K562 (cell line): Measurements from ENCODE around the gene ACR. TPM values are rescaled to one million over a fixed set of nuclear protein-coding genes. Genes with fewer than 3 reads are reported as not detected.

Experiments used
- ATAC-seq: fragments of 200-7000 bp; cut with Tn5 transposase; 3 replicates; pipeline ENCODE4 v1.9.1; 2020; ENCODE audit warnings: moderate library complexity
- BruUV-seq: library from RNA; stranded (reverse); fragments of 400-500 nt; replicated peaks from 2 replicates; lab custom pipeline; 2021; lab: Mats Ljungman, UMichigan
- CTCF ChIA-PET: fragments of 300-600 bp; formaldehyde crosslinking; extraction: SDS; loops from one replicate; lab custom pipeline; 2021; ENCODE audit warnings: low intra/inter-chr PET ratio; lab: Yijun Ruan, JAX
- POLR2A ChIA-PET: fragments of 300-600, 350-650 bp; sonication (Branson Sonifier 250); formaldehyde crosslinking; extraction: SDS; loops from one replicate; lab custom pipeline; 2021; ENCODE audit warnings: antibody characterized with exemption, inconsistent platforms; lab: Yijun Ruan, JAX
- DNase-seq, 4 experiments: peaks; one replicate each; pipeline versions ENCODE4 v3.0.0 to v3.0.0-alpha.2; 2011 to 2018; ENCODE audit warnings: low spot score in 3 of 4, mixed read lengths in 3 of 4; ENCODE audit errors: extremely low read depth in 1 of 4
- FAIRE-seq: peaks from 2 replicates; lab custom pipeline; 2011; peaks lifted over from hg19 to GRCh38; lab: Jason Lieb, UNC
- H2AFZ ChIP-seq: 2 replicates; pipeline ENCODE4 v1.6.0; 2011; ENCODE audit warnings: low read depth, low read length, control low read depth, inconsistent platforms
- H3K27ac ChIP-seq: fragments of 200-600 bp; 3 replicates; pipeline ENCODE4 v1.8.0; 2011; ENCODE audit warnings: low read depth, mild to moderate bottlenecking, control low read depth, inconsistent platforms, low read length, moderate library complexity, mixed read lengths; ENCODE audit errors: extremely low read depth
- H3K27me3 ChIP-seq, 2 experiments: fragments of 300-600 bp in 1 of 2; 2 replicates in 1 of 2; 3 replicates in 1 of 2; pipeline versions ENCODE4 v1.6.0 to v1.8.0; 2011; ENCODE audit warnings: inconsistent platforms in 2 of 2, low read length in 2 of 2, mild to moderate bottlenecking in 1 of 2, mixed read lengths in 1 of 2, moderate library complexity in 1 of 2; ENCODE audit not compliant: control insufficient read depth in 2 of 2, insufficient read depth in 2 of 2
- H3K36me3 ChIP-seq: fragments of 300-600 bp; 3 replicates; pipeline ENCODE4 v1.8.0; 2011; ENCODE audit warnings: mild to moderate bottlenecking, low read length, inconsistent platforms; ENCODE audit not compliant: control insufficient read depth, insufficient read depth
- H3K4me1 ChIP-seq, 2 experiments: fragments of 200-600 bp in 1 of 2; replicated peaks in 1 of 2; 2 replicates in 1 of 2; 3 replicates in 1 of 2; pipeline versions ENCODE4 v1.5.1 to v1.8.0; 2011; ENCODE audit warnings: inconsistent platforms in 2 of 2, low read length in 2 of 2, mild to moderate bottlenecking in 1 of 2, mixed read lengths in 1 of 2, moderate library complexity in 1 of 2; ENCODE audit not compliant: control insufficient read depth in 2 of 2, insufficient read depth in 2 of 2
- H3K4me2 ChIP-seq: 2 replicates; pipeline ENCODE4 v1.6.1; 2011; ENCODE audit warnings: low read length, control low read depth, inconsistent platforms, mixed read lengths; ENCODE audit not compliant: insufficient read depth
- H3K4me3 ChIP-seq: fragments of 200-600 bp; sonication (generic), shearing (Covaris generic); 2 replicates; pipeline ENCODE4 v1.5.1; 2016; ENCODE audit warnings: control low read depth, inconsistent platforms
- H3K79me2 ChIP-seq: fragments of 200-600 bp; 3 replicates; pipeline ENCODE4 v1.8.0; 2011; ENCODE audit warnings: low read length, inconsistent platforms; ENCODE audit not compliant: control insufficient read depth, insufficient read depth
- H3K9ac ChIP-seq, 2 experiments: 2 replicates each; pipeline versions ENCODE4 v1.6.0 to v1.6.1; 2011; ENCODE audit warnings: low read depth in 2 of 2, low read length in 2 of 2, control low read depth in 1 of 2, inconsistent platforms in 1 of 2, mild to moderate bottlenecking in 1 of 2, mixed read lengths in 1 of 2; ENCODE audit not compliant: insufficient read depth in 1 of 2
- H3K9me1 ChIP-seq: one replicate; pipeline ENCODE4 v1.6.0; 2011; ENCODE audit warnings: inconsistent platforms, mild to moderate bottlenecking, low read length, moderate library complexity; ENCODE audit not compliant: control insufficient read depth, insufficient read depth
- H3K9me3 ChIP-seq: replicated peaks from 2 replicates; pipeline ENCODE4 v1.5.1; 2011; ENCODE audit warnings: low read depth, low read length, inconsistent platforms; ENCODE audit not compliant: control insufficient read depth, insufficient read depth
- H4K20me1 ChIP-seq: replicated peaks from 2 replicates; pipeline ENCODE4 v1.6.1; 2011; ENCODE audit warnings: low read length, inconsistent platforms, mixed read lengths; ENCODE audit not compliant: control insufficient read depth, insufficient read depth
- ATF6 ChIP-seq: sonication (generic); formaldehyde crosslinking; IDR thresholded peaks from 2 replicates; pipeline ENCODE4 v1.4.0; 2020; ENCODE audit warnings: mild to moderate bottlenecking, missing genetic modification reagents
- C11orf30 ChIP-seq: fragments of 450-650 bp; IDR thresholded peaks from 2 replicates; pipeline ENCODE4 v1.6.1; 2016; ENCODE audit warnings: low read depth, mild to moderate bottlenecking
- IFI16 ChIP-seq: fragments of 250-450 bp; sonication (Bioruptor Pico); IDR thresholded peaks from 2 replicates; pipeline ENCODE4 v2.1.2; 2022; ENCODE audit warnings: mild to moderate bottlenecking, inconsistent platforms
- JUNB ChIP-seq: fragments of 450-650 bp; formaldehyde crosslinking; conservative IDR thresholded peaks from 2 replicates; pipeline ENCODE4 v1.4.0; 2020; ENCODE audit warnings: mild to moderate bottlenecking
- MITF ChIP-seq: IDR thresholded peaks from 2 replicates; pipeline ENCODE4 v1.6.1; 2014; ENCODE audit warnings: antibody characterized with exemption
- MTF1 ChIP-seq: fragments of 250-450 bp; sonication (Bioruptor Pico); IDR thresholded peaks from 2 replicates; pipeline ENCODE4 v1.9.0; 2021; ENCODE audit warnings: moderate library complexity, mild to moderate bottlenecking, inconsistent platforms, borderline replicate concordance
- SMAD4 ChIP-seq: fragments of 250-450 bp; sonication (Bioruptor Pico); conservative IDR thresholded peaks from 2 replicates; pipeline ENCODE4 v1.8.0; 2021; ENCODE audit warnings: inconsistent platforms, mild to moderate bottlenecking, moderate library complexity
- ZNF143 ChIP-seq: sonication (generic); formaldehyde crosslinking; IDR thresholded peaks from 2 replicates; pipeline ENCODE4 v1.9.0; 2022; ENCODE audit warnings: mild to moderate bottlenecking, missing genetic modification reagents
- ZNF175 ChIP-seq: fragments of 200-800 bp; sonication (Bioruptor generic); IDR thresholded peaks from 2 replicates; pipeline ENCODE4 v1.6.1; 2016; ENCODE audit warnings: low read depth, mild to moderate bottlenecking, missing genetic modification characterization, missing compliant biosample characterization
- ZNF184 ChIP-seq: sonication (generic); formaldehyde crosslinking; IDR thresholded peaks from 2 replicates; pipeline ENCODE4 v1.5.0; 2020; ENCODE audit warnings: missing genetic modification reagents
- ZNF583 ChIP-seq: fragments of 250-450 bp; sonication (Bioruptor Pico); IDR thresholded peaks from 2 replicates; pipeline ENCODE4 v1.4.0; 2020
- WGBS: fragments of 100-300 bp; shearing (Covaris generic); methylation state at CpG from one replicate; pipeline ENCODE4 v1.1.6; 2016; ENCODE audit warnings: low coverage, mixed read lengths; ENCODE audit not compliant: insufficient coverage; ENCODE audit errors: missing lambda C conversion rate; 5-methylcytosine and 5-hydroxymethylcytosine counted together
- in situ Hi-C: fragments of 300-500 bp; cut with MboI; formaldehyde crosslinking; loops from 4 replicates; pipeline ENCODE4 v1.15.0; 2018; ENCODE audit warnings: inconsistent platforms, mixed read lengths
- intact Hi-C: fragments of 100-400 bp; cut with micrococcal nuclease; formaldehyde crosslinking; loops from 2 replicates; pipeline ENCODE4 v1.14.2; 2022
- polyA plus RNA-seq, 8 experiments: library from polyadenylated mRNA; depleted of rRNA in 4 of 8; stranded (reverse) in 5 of 8; unstranded in 3 of 8; fragments of >200 nt; fragmentation: Nextera tagmentation in 2 of 8; fragmentation: Illumina TruSeq in 1 of 8; extraction: Ambion mirVana in 2 of 8; extraction: Trizol in 1 of 8; gene quantifications; 2 replicates each; pipeline versions ENCODE4 v1.2.1 to v1.2.3, GENCODE V29; 2011 to 2014; ENCODE audit warnings: inconsistent platforms in 1 of 8, missing spikeins in 1 of 8
- total RNA-seq, 7 experiments: library from RNA; depleted of rRNA in 6 of 7; stranded (reverse); fragments of >200 nt in 6 of 7; fragmentation: Illumina TruSeq in 2 of 7; extraction: Trizol in 2 of 7; gene quantifications; 2 replicates each; pipeline versions ENCODE4 v1.2.1 to v1.2.3, GENCODE V29; 2011 to 2021; ENCODE audit warnings: low replicate concordance in 1 of 7
- TF ChIP-seq, protein P1 (sequence below): fragments of 250-450 bp; sonication (Bioruptor Pico); IDR thresholded peaks from 2 replicates; pipeline ENCODE4 v1.4.0; 2020
- TF ChIP-seq, protein P2 (sequence below): fragments of 450-650 bp; formaldehyde crosslinking; IDR thresholded peaks from 2 replicates; pipeline ENCODE4 v1.4.0; 2022; ENCODE audit warnings: mild to moderate bottlenecking, moderate library complexity

ACR gene
- total and polyA plus RNA-seq, 9 of the 15 experiments (the other 6 are each of a cell fraction or from before 2014, with no cell fraction given) = not detected

DNA sequence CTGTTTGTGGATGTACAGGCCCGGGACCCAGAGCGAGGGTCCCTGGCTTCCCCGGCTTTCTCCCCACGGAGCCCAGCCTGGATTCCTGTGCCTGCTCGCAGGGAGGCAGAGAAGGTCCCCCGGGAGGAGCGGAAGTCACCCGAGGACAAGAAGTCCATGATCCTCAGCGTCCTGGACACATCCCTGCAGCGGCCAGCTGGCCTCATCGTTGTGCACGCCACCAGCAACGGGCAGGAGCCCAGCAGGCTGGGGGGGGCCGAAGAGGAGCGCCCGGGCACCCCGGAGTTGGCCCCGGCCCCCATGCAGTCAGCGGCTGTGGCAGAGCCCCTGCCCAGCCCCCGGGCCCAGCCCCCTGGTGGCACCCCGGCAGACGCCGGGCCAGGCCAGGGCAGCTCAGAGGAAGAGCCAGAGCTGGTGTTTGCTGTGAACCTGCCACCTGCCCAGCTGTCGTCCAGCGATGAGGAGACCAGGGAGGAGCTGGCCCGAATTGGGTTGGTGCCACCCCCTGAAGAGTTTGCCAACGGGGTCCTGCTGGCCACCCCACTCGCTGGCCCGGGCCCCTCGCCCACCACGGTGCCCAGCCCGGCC is 16.7 kb upstream of the ACR start:
- H3K4me3 ChIP-seq = no peak overlapping the region
- no peak for DNase-seq
- H3K9ac ChIP-seq = no peak overlapping the region
- 4% methylated on average over 17 of the region's 32 CpGs for WGBS
- H3K36me3 ChIP-seq = no peaks in the 10 kb centered on the region
- CTCF ChIA-PET = no interaction called here
- in situ Hi-C loops (no loop called here), intact Hi-C loops (no loop called here)
- no peak overlapping the region for H3K4me2 ChIP-seq
- H3K79me2 ChIP-seq = no peaks in the 10 kb centered on the region
- BruUV-seq = no TSS peak
- H2AFZ ChIP-seq = no peak overlapping the region
- 0 out of 5 replicates have a peak, but pooled peaks cover 0 to 3% of the 10 kb centered on the region in 2 experiments for H3K4me1 ChIP-seq
- H4K20me1 ChIP-seq = 0 out of 2 replicates have a peak, but pooled peaks cover 5% of the 10 kb centered on the region
- no peak for FAIRE-seq
- POLR2A ChIA-PET = no interaction called here
- ATAC-seq = no peak
- H3K9me3 ChIP-seq = no peaks in the 10 kb centered on the region
- H3K27me3 ChIP-seq = peaks cover 14 to 74% of the 10 kb centered on the region in 2 experiments; a peak in 3 of 5 replicates
- no peaks in the 10 kb centered on the region for H3K9me1 ChIP-seq
- no peak overlapping the region for H3K27ac ChIP-seq
- TF ChIP-seq SMAD4 (CRISPR knock-in tag) (no peak), C11orf30 (no peak), IFI16 (no peak), ZNF175 (CRISPR knock-in tag) (no peak), ATF6 (no peak), ZNF184 (no peak), JUNB (no peak), ZNF143 (no peak), MTF1 (CRISPR knock-in tag) (no peak), MITF (no peak), ZNF583 (CRISPR knock-in tag) (no peak)
- TF ChIP-seq, protein P1, sequence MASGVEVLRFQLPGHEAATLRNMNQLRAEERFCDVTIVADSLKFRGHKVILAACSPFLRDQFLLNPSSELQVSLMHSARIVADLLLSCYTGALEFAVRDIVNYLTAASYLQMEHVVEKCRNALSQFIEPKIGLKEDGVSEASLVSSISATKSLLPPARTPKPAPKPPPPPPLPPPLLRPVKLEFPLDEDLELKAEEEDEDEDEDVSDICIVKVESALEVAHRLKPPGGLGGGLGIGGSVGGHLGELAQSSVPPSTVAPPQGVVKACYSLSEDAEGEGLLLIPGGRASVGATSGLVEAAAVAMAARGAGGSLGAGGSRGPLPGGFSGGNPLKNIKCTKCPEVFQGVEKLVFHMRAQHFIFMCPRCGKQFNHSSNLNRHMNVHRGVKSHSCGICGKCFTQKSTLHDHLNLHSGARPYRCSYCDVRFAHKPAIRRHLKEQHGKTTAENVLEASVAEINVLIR (CRISPR knock-in tag) = no peak
- TF ChIP-seq, protein P2, sequence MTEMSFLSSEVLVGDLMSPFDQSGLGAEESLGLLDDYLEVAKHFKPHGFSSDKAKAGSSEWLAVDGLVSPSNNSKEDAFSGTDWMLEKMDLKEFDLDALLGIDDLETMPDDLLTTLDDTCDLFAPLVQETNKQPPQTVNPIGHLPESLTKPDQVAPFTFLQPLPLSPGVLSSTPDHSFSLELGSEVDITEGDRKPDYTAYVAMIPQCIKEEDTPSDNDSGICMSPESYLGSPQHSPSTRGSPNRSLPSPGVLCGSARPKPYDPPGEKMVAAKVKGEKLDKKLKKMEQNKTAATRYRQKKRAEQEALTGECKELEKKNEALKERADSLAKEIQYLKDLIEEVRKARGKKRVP (CRISPR knock-in tag) = no peak
